Lower leg skin (tissue), 3 donors: ENCODE measurements around the gene RAG1.

Experiments used
- POLR2A ChIP-seq, 2 donors: fragments of 450-650 bp; IDR thresholded peaks; one replicate each; pipeline ENCODE4 v1.6.1; 2016 to 2017; ENCODE audit warnings: antibody characterized with exemption in 2 of 2, mild to moderate bottlenecking in 1 of 2, moderate library complexity in 1 of 2
- TF ChIP-seq, protein P1 (sequence below), 3 donors: fragments of 450-650 bp; IDR thresholded peaks; one replicate each; pipeline ENCODE4 v1.5.1; 2016; ENCODE audit warnings: antibody characterized with exemption in 3 of 3, mild to moderate bottlenecking in 3 of 3, moderate library complexity in 2 of 3

DNA sequence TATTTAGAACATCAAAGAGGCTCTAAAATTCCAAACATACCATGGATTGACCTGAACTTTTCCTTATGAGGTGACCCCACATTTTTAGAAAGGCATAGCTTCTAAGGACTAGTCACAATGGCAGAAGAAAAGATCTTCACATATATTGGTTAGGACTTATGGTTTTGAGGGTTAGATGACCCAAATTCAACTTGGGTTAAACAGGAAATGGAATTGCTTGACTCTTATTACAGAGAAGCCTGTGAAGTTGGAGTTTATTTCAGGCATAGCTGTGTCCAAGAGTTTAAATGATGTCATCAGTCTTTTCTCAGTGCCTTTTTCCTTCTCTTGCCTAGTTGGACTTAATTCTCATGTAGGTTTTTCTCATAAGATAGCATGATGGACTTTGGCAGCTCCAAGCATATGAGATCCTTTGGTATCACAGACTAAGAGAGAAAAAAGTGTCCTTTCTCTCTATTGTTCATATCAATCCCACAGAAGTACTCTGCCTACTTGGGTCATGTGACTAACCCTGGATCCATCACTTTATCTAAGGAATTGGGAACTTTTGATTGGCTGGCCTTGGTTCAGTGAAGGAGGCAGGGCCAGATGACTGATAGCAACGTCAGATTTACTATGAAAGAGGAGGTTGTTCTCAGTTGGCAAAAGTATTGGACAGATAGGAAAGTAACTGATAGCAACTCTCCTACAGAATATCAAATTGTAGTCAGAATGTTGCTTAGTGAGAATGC lies 17.3 kb upstream of the RAG1 start:
- no peak for TF ChIP-seq POLR2A (IDR thresholded peaks at IDR 0.05)
- TF ChIP-seq, protein P1, sequence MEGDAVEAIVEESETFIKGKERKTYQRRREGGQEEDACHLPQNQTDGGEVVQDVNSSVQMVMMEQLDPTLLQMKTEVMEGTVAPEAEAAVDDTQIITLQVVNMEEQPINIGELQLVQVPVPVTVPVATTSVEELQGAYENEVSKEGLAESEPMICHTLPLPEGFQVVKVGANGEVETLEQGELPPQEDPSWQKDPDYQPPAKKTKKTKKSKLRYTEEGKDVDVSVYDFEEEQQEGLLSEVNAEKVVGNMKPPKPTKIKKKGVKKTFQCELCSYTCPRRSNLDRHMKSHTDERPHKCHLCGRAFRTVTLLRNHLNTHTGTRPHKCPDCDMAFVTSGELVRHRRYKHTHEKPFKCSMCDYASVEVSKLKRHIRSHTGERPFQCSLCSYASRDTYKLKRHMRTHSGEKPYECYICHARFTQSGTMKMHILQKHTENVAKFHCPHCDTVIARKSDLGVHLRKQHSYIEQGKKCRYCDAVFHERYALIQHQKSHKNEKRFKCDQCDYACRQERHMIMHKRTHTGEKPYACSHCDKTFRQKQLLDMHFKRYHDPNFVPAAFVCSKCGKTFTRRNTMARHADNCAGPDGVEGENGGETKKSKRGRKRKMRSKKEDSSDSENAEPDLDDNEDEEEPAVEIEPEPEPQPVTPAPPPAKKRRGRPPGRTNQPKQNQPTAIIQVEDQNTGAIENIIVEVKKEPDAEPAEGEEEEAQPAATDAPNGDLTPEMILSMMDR (IDR thresholded peaks at IDR 0.05) = no peak
